Right ventricle myocardium superior (tissue), 1 donor: ENCODE results near the gene BICC1. TPM values are rescaled to one million over a fixed set of nuclear protein-coding genes. Genes with fewer than 3 reads are reported as not detected.

Experiments
- ATAC-seq: fragments of 200-7000 bp; cut with Tn5 transposase; one replicate; pipeline ENCODE4 v1.9.1; 2020; ENCODE audit warnings: mild to moderate bottlenecking; ENCODE audit not compliant: poor library complexity
- DNase-seq: peaks from one replicate; pipeline ENCODE4 v3.0.0-alpha.2; 2020
- intact Hi-C: fragments of 100-400 bp; cut with DNase I; formaldehyde crosslinking; loops from one replicate; pipeline ENCODE4 v1.11.2; 2022
- total RNA-seq: library from RNA; stranded (reverse); fragmentation: NEBNext Ultra II Directional; extraction: Animal tissue kit (Norgen Biotek cat#: 25700); gene quantifications from one replicate; pipeline ENCODE4 v1.2.1, GENCODE V29; 2021
- donor health status: DM: no; HTN: yes; CAD: no; lungs with severe emphysema.

The BICC1 gene
- total RNA-seq, 1 donor from 2014 or later, result 6.1 TPM

DNA sequence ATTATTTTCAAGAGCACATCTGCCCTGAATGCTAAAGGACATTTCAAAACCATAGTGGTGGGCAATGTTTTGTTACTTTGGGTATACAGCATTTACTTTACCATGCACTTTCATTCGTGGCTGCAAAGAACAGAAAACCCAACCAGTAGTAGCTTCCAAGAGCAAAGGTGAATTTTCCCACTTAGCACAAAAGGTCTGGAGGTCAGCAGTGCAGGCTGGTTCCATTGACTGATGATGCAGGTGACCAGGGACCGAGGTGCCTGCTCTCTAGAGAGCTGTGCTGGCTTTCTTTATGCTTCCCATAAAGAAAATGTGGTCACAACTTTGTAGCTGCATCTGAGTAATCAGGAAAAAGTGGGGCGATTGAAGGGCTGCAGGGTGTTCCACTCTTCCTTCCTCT lies 240.0 kb downstream of the BICC1 start:
- intact Hi-C loops, result no loop called here
- no peak for DNase-seq
- ATAC-seq, result no peak

DNA sequence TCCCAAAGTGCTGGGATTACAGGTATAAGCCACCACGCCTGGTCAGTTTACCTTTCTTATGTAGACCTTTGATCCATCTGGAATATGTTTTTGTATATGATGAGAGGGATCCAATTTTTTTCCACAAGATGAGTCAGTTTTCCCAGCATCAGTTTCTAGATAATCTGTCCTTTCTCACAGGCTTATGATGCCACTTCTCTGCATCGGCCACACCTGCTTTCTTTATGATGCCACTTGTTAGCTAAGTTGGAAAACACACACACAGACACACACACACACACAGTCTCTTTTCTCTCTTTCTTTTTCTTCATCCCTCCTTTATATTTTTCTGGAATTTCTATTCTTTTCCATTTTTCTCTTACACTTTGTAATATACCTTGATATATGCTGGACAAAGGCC lies 240.8 kb downstream of the BICC1 start:
- no peak for ATAC-seq
- intact Hi-C loops, result no loop called here
- DNase-seq, result no peak

DNA sequence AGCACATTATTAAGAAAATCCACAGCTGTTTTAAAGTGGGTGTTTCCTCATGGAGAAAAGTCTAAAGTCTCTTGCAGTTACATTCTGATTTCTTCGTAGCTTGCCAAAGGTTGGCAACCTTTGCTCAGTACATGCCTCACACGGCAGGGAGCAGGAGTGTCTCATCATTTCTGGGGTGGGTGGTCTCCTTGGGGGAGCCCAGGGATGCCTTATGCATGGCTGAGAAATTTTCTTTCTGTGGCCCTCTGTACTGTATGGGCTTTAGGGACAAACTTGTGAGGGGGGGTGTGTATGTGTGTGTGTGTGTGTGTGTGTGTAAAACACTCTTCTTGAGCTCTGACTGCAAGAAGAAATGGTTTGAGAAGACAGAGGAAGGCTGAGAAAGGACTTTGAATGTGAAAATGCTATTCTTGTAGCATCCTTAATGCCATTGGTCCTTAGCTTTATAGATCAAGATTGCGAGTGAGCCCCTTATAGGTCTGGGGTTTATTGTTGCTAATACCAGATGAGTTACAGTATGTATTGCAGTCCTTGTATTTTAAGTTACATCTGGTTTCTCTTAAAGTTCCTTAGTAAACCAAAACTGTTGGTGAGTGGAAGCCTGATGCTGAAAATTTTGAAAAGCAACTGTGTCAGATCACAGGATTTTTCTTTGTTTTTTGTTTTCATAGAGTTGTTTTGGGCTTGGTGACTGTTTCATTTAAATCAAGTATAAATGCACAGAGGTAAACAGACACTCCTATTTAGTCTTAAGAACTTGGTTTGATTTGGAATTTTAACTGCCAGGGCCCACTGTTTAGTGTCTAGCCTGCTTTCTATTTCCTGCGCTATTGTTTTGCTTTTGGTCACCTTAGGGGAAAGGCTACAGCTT lies 242.0 kb downstream of the BICC1 start:
- ATAC-seq (no peak), DNase-seq (no peak)
- intact Hi-C loops, result no loop called here

DNA sequence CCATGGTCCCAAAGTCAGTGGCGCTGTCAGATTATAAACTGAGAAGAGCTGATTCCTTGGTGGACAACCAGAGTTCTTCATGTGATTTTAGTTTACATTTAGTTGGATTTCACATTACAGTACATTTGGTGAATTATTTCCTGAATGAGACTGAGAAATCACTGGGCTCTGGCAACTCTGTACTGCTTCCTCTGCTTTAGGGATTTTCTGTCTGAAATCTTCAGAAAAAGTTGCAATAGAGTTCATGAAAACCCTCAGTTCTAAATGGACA lies 242.6 kb downstream of the BICC1 start:
- intact Hi-C loops, result no loop called here
- ATAC-seq (no peak), DNase-seq (no peak)

DNA sequence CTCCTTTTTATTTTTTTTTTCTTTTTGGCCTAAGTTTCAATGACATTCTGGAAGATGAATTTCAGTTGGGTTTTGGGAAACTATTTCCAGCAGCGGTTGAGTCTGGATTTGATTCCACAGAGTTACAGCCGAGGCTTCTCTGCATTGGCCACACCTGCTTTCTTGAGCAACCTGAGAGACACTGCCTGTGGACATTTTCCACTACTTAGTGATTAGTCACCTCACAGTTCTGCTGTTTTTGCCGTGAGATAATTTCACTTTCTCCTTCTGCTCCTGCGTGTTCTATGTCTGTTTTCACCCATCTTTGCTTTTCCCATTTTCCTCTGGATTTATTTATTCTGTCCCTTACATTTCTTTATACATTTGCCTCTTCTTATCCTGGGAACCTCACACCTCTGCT lies 243.0 kb downstream of the BICC1 start:
- ATAC-seq (peak; percentile 46), DNase-seq (no peak)
- intact Hi-C loops, result no loop called here

DNA sequence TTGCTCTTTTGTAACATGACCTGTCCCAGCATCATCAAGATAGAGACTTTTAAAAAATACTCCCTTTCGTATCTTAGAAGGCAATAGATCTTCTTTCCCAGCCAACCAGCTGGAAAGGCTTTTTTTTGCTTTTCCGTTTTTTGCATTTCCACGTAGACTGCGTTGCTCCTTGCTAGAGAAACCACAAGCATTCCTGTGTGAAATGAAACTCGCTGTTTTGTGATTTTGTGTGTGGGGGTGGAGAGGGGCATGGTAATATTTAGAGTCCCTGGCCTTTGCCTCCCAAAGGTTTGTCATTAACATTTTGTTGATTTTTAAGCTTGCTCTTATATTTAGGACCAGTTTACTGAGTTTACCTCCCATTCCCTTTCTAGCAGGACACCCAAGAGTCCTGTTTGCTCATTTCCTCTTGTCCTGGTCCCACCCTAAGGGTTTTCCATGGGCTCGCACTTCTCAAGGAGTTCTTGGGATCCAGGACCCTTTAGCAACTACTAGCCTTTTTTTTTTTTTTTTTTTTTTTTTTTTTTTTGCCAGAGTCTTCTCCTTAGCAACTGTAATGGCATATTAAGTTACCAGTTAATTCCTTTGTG lies 243.6 kb downstream of the BICC1 start:
- ATAC-seq (no peak), DNase-seq (no peak)
- intact Hi-C loops, result no loop called here

DNA sequence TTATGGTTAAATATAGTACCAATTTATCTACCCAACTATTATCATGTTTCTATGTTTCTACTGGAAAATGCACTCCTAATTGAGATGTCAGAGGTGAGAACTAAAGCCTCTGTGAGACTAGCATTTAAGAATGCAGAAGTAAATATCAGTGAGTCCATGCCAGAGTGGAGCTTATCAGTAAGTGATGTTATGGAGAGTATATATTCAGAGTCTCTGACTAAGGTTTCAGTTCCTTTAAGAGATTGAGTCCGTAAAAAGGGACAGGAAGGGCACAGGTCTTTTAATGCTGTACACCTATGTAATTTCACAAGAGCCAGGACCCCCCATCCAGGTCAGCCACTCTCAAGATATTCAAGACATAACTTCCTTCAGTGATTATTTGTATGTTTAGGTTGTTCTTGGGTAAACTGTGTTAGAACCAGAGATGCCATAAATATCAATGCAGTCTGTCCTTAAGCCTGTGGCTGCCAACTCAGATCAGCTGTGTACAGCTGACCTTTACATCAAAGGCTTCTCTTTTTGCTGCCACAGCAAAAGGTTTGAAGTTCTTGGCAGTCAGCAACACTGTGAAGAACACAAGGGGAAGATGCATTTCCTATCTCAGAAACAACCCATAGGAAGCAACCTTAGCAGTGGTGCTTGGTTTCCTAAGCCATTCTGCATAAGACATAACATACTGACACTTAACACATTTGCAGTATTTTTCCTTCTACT lies 244.8 kb downstream of the BICC1 start:
- ATAC-seq, result no peak
- intact Hi-C loops, result no loop called here

DNA sequence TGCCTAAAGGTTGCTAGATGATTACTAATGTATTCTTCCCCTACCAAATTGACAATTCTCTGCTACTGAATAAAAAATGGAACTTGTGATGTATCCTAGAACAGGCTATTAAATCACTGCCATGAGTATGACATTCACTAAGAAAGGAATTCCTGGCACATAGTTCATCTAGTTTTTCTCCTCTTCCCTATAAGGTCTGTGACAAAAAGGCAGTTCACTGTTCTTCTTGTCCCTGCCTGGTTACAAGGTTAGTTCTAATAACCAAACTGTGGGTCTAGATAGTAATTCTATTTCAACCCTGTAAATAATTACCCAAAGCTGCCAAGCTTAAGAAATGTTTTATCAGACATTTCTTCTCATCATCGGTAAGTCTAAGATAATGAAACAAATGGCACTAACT lies 245.6 kb downstream of the BICC1 start:
- no peak for DNase-seq
- no peak for ATAC-seq
- intact Hi-C loops, result no loop called here

More for the DNA sequence above, 244.8 kb downstream of the BICC1 start:
- DNase-seq, result no peak

DNA sequence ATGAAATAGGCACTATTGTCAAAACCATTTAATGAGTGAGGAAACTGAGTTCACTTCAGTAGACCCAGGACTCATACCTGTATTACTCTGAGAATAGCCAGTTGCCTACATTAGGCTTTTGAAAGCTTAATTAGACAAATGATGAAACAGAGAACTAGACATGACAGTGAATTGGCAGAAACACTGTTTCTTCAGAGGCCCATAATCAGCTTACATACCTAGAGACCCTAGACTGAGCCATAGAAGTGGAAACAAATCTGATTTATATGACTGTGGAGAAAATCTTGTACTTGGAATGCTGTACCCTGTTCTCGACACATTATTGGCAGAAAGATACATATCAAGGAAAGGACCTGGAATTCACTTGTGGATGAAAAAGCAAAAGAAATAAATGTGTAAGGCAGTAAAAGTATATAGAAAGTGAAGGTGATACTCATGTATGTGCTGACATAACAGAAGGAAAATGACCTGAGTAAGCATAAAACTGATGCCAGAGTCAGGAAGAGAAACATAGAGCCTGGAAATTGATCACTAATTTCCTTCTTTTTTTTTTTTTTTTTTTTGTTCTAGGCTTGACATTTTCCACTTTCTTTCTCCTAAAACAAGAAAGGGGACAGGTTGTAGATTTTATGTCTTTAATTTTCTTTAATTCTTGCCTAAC lies 251.5 kb downstream of the BICC1 start:
- DNase-seq, result no peak
- ATAC-seq, result no peak
- intact Hi-C loops, result no loop called here

DNA sequence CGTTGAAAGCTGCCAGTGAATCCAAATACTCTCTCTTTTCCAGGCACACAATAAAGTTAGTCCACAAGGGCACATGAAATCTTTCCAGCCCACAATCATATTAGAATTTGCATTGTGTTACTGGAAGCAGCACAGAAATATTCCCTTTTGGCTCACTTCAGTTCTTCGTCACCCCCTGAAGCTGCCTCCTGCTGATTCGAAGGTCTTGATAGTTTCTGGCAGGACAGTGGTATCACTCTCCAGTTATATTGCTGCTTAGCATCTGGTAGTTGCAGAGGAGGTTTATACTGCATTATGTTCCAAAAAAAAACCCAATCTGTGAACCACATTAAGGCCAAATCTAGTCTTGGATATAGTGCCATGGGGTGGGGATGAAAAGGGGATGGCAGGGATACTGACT lies 253.2 kb downstream of the BICC1 start:
- intact Hi-C loops, result no loop called here
- ATAC-seq (no peak), DNase-seq (no peak)

DNA sequence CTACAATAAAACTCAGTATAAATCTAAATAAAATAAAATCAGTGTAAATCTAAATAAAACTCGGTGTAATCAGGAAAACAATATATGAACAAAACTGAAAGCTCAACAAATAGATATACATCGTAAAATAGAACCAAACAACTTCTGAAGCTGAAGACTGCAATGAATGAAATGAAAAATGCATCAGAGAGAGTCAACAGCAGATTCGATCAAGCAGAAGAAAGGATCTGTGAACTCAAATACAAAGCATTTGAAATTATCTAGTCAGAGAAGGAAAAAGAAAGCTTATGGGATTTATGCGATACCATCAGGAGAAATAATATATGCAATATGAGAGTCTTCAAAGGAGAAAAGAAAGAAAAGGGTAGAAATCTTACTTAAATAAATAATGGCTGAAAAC lies 255.0 kb downstream of the BICC1 start:
- intact Hi-C loops, result no loop called here
- DNase-seq (no peak), ATAC-seq (no peak)

DNA sequence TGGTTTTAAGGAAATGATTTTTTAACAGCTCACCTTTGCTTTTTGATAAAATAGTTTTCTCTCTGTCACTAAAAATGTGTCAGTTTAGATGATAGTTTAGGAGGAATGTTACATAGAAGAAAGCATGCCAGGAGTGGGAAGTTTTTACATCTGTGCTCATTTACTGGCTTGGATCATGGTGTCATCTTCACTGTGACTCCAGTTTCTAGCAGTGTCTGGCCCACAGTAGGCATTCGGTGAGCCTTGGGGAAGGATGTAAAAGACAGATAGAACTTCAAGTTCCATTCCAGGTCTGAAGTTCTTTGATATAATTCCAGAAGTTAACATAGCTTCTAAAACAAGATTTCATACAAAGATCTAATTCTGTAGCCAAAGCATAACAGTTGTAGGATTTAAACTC lies 259.2 kb downstream of the BICC1 start:
- ATAC-seq, result no peak
- intact Hi-C loops, result no loop called here
- no peak for DNase-seq

DNA sequence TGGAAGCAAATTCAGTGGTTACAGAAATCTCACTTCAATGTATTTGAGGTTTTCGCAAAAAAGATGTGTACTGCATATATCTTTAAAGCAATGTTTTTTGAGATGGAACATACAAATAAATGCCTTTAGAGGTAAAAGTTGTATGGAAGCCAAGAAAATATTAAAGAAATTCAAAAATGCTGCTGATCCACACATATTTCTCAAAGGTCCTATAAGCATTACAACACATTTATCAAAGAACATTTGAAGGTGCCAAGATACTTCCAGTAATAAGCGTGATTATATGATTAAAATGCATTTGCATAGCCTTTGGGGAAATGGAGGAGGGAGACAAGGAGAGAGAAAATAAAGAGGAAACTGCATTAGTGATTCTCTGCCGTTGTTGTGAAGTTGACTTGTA lies 260.1 kb downstream of the BICC1 start:
- ATAC-seq, result no peak
- intact Hi-C loops, result no loop called here
- DNase-seq, result no peak

DNA sequence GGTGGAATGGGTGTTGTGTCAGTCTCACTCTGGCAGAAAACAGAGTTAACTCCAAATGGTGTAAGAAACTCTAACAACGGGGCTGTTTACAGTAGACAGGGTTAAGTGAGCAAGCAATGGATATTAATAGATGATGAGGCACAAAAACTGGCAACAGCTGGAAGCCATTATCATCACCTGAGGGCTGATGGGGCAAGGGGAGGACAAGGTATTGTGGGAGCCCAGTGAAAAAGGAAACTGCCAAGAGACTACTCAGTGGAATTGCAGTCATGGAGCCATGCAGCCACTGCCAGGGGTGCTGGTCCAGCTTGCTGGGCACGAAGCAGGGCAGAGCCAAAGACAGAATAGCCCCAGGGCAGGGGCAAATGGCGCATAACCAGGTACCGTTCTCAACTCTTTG lies 260.7 kb downstream of the BICC1 start:
- DNase-seq (peak; percentile 26), ATAC-seq (no peak)
- intact Hi-C loops, result no loop called here

DNA sequence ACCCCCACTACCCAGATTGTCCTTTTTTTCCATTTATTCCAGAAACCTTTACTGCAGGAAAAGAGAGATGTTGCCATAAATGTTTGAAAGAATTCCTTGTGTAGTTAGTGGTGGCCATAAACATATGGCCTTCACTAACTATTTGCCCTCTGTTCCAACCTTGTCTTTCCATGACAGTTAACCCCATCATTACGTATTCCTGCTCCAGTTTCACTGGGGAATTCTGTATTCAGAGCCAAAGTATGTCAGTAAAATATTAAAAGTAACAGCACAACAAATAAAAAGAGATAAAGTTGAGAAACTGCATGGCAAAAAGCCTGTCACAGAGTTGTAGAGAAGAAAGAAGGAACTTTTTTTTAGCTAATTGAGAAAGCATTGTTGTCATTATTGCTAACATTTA lies 261.3 kb downstream of the BICC1 start:
- intact Hi-C loops, result no loop called here
- no peak for DNase-seq
- peak; percentile 14 for ATAC-seq

DNA sequence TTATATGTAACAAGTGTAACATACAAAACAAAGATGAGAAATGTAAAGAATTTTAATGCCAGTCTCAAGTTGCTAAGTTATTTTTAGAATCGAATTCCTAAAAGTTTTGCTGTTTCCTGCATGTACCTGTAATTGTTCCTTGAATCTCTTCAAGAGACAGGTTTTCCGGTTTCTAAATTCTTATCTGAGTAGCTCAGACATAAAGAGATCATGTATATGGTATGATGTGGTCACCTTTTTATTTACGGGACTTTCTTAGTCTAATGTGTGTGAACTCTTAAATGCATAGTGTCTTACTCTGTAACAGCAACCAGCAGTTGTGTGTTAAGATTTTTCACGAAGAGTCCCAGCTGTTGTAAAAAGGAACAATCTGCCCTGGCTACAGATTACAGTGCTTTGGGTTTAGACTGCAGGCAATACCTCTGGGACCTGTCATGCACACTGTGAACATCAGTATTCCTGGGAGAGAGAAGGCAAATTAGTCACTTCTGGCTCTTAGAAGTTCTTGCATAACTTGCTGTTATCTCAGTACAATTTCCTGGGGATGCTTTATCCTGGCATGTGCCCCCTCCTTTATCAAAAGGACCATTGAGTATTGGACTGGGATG lies 263.4 kb downstream of the BICC1 start:
- peak; percentile 91 for ATAC-seq
- intact Hi-C loops, result no loop called here
- DNase-seq, result no peak

DNA sequence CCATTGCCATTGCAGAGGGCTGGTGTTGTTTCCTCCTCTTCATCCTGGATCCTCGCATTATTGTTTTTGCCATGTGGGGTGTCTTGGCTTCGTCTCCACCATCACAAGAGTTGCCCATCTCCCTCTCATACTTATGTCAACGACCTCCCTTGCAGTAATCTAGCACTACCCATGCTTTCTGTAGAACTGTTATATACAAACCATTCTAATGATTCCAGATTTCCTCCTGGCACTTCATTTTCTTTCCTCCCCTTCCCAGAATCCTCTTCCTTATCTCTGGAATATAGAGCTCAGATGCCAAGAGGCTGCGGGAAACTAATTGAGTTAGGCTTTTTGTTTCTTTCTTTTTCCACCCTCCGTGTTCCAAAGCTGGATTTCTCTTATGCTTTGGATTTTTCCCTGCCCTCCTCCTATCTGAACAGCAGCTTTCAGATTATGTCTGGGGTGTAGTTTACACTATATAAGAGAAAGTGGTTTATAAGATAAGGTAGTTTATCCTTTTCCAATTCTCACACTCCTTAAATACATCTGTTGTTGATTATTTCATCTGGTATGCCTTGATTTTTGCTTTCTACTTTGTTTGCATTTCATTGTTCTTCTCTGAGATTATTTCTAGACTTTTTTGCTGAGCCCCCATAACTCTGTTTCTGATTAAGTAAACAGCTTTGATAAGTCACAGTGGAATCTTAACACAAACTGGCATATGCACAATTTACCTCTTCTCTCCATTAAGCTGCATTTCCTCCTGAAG lies 264.1 kb downstream of the BICC1 start:
- DNase-seq (no peak), ATAC-seq (peak; percentile 47)
- intact Hi-C loops, result no loop called here

DNA sequence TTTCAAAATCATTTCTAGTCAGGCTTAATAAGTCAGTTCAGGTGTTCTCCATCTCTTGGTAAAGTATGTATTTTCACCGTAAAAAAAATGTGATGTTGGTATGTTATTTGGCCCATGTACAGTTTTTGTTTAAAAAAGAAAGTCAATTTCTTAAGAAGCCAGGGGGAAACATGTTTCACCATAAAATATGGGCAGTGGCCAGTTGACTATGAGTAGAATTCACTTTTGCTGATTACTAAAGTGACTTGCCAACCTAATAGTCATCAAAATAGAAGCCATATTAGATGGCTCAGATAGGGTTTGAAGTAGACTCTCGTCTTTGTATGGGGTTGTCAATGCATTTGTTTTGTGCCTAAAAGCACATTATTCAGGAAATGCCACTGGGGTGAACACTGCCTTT lies 266.3 kb downstream of the BICC1 start:
- DNase-seq (no peak), ATAC-seq (no peak)
- intact Hi-C loops, result no loop called here

DNA sequence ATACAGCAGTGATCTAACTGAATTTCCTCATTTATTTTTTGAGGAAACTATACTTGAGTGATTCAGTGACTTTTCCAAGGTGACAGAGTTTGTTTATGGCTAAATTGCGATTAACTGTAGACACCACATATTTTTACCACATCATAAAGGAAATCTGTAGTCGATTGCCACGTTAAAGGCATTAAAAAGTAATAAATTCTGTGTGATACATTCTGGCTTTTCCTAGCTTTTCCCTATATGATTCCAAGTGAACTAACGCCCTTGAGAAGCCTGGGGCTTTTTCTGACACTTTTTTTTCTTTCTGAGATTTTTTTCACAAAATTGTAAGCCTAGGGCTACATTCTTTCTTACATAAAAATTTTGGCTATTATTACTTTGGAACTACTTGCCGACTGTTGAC lies 266.9 kb downstream of the BICC1 start:
- DNase-seq (no peak), ATAC-seq (no peak)
- intact Hi-C loops, result no loop called here
